ENCODE measurements around the gene SLC22A25.
"Not testable (repeated sequence)": the region's sequence is repeated elsewhere in the genome, so short reads cannot be mapped to it uniquely, and the experiment has no call there.

SLC22A25 gene

GRCh38 chr11:63243533-63243932, at the start of gene SLC22A25:
Gene SLC22A25, minus strand, starts transcription at chr11:63243599. Its CDS starts 13,947 bp downstream, at chr11:63229652.
- no peak for DNase-seq (ENCODE audit: low read depth)

GRCh38 chr11:63290285-63290684, 46.9 kb upstream of the SLC22A25 start:
- no peak for DNase-seq (ENCODE audit: low read depth)

- no peak for DNase-seq (ENCODE audit: low read depth)
These were observed 46.3 kb upstream of the SLC22A25 start for GRCh38 chr11:63289658-63290057.

GRCh38 chr11:63282579-63282978, 39.2 kb upstream of the SLC22A25 start:
- DNase-seq (ENCODE audit: low read depth), result no peak

GRCh38 chr11:63280920-63281319, 37.5 kb upstream of the SLC22A25 start:
- DNase-seq (ENCODE audit: low read depth), result no peak

- DNase-seq (ENCODE audit: low read depth), result no peak
These were observed 34.0 kb upstream of the SLC22A25 start for GRCh38 chr11:63277345-63277943.

- no peak for DNase-seq (ENCODE audit: low read depth)
These were observed 31.4 kb upstream of the SLC22A25 start for GRCh38 chr11:63274776-63275175.

- DNase-seq (ENCODE audit: low read depth), result no peak
These were observed 30.3 kb upstream of the SLC22A25 start for GRCh38 chr11:63273685-63274084.

GRCh38 chr11:63262547-63262946, 19.1 kb upstream of the SLC22A25 start:
- no peak for DNase-seq (ENCODE audit: low read depth)

- no peak for DNase-seq (ENCODE audit: low read depth)
These were observed 7.9 kb upstream of the SLC22A25 start for GRCh38 chr11:63251312-63251711.

GRCh38 chr11:63250162-63251050, 7.0 kb upstream of the SLC22A25 start:
- no peak for DNase-seq (ENCODE audit: low read depth)

GRCh38 chr11:63248966-63249365, 5.6 kb upstream of the SLC22A25 start:
- DNase-seq (ENCODE audit: low read depth), result no peak

- DNase-seq (ENCODE audit: low read depth), result not testable (repeated sequence)
These were observed 4.0 kb upstream of the SLC22A25 start for GRCh38 chr11:63247237-63248002.

- no peak for DNase-seq (ENCODE audit: low read depth)
These were observed 2.6 kb upstream of the SLC22A25 start for GRCh38 chr11:63246045-63246444.

GRCh38 chr11:63244862-63245261, 1.5 kb upstream of the SLC22A25 start:
- no peak for DNase-seq (ENCODE audit: low read depth)

- DNase-seq (ENCODE audit: low read depth), result no peak
These were observed 1.2 kb downstream of the SLC22A25 start for GRCh38 chr11:63242089-63242781.

GRCh38 chr11:63240791-63241379, 2.5 kb downstream of the SLC22A25 start:
- no peak for DNase-seq (ENCODE audit: low read depth)

GRCh38 chr11:63240098-63240497, 3.3 kb downstream of the SLC22A25 start:
- DNase-seq (ENCODE audit: low read depth), result no peak

- no peak for DNase-seq (ENCODE audit: low read depth)
These were observed 4.1 kb downstream of the SLC22A25 start for GRCh38 chr11:63239254-63239653.

- no peak for DNase-seq (ENCODE audit: low read depth)
These were observed 6.0 kb downstream of the SLC22A25 start for GRCh38 chr11:63237413-63237812.

All from stimulated activated CD8-positive, alpha-beta memory T cell treated with anti-CD3 and anti-CD28 coated beads, Interleukin-12 subunit alpha, Interleukin-12 subunit beta, amount 100 ng/mL, for 1 hour (primary cell).